IPS-18a (cell line): ENCODE results near the gene XPOT.

Experiments used
- H3K27ac ChIP-seq: one replicate; pipeline ENCODE4 v1.5.1; 2013; ENCODE audit warnings: low read length
- H3K27me3 ChIP-seq: one replicate; pipeline ENCODE4 v1.6.1; 2013; ENCODE audit warnings: mild to moderate bottlenecking, low read length; ENCODE audit not compliant: control insufficient read depth, insufficient read depth
- H3K36me3 ChIP-seq: one replicate; pipeline ENCODE4 v1.6.1; 2013; ENCODE audit warnings: low read depth, low read length; ENCODE audit not compliant: control insufficient read depth
- H3K4me1 ChIP-seq: one replicate; pipeline ENCODE4 v1.6.1; 2013; ENCODE audit warnings: low read depth, low read length; ENCODE audit not compliant: control insufficient read depth
- H3K4me3 ChIP-seq: one replicate; pipeline ENCODE4 v1.5.1; 2013; ENCODE audit warnings: low read length
- H3K9ac ChIP-seq: one replicate; pipeline ENCODE4 v1.6.1; 2013; ENCODE audit warnings: mild to moderate bottlenecking, low read length, moderate library complexity
- H3K9me3 ChIP-seq: one replicate; pipeline ENCODE4 v1.6.1; 2013; ENCODE audit warnings: low read depth, low read length; ENCODE audit not compliant: control insufficient read depth

The XPOT gene

GRCh38 chr12:64497903-64498302, 93.7 kb downstream of the XPOT start:
- H3K36me3 ChIP-seq, result peaks cover 69% of the 10 kb centered on the region
- no peak overlapping the region for H3K27ac ChIP-seq
- no peak overlapping the region for H3K4me3 ChIP-seq
- H3K4me1 ChIP-seq, result no peaks in the 10 kb centered on the region
- H3K9me3 ChIP-seq, result no peaks in the 10 kb centered on the region
- H3K9ac ChIP-seq, result no peak overlapping the region
- H3K27me3 ChIP-seq, result no peaks in the 10 kb centered on the region

- Histone ChIP-seq H3K4me3 (no peak overlapping the region), H3K36me3 (peaks cover 52% of the 10 kb centered on the region), H3K4me1 (no peaks in the 10 kb centered on the region), H3K27ac (no peak overlapping the region), H3K27me3 (no peaks in the 10 kb centered on the region), H3K9ac (no peak overlapping the region), H3K9me3 (no peaks in the 10 kb centered on the region)
Measured at GRCh38 chr12:64500394-64500793, 96.2 kb downstream of the XPOT start.
